Nephron progenitor cell (in vitro differentiated cells): ENCODE data around the gene HTR6.

ENCODE experiments used
- DNase-seq: peaks from one replicate; pipeline ENCODE4 v3.0.0; 2021
- H3K27ac Mint-ChIP-seq: 2 replicates; pipeline ENCODE4 v1.8.0; 2021; ENCODE audit warnings: mild to moderate bottlenecking, moderate library complexity, mixed read lengths
- H3K27me3 Mint-ChIP-seq: 2 replicates; pipeline ENCODE4 v1.8.0; 2021; ENCODE audit warnings: mild to moderate bottlenecking, low read depth, mixed read lengths; ENCODE audit not compliant: poor library complexity
- H3K36me3 Mint-ChIP-seq: 2 replicates; pipeline ENCODE4 v1.8.0; 2021; ENCODE audit warnings: low read depth, mixed read lengths
- H3K4me1 Mint-ChIP-seq: 2 replicates; pipeline ENCODE4 v1.8.0; 2021; ENCODE audit warnings: mixed read lengths
- H3K4me3 Mint-ChIP-seq: 2 replicates; pipeline ENCODE4 v1.8.0; 2021; ENCODE audit warnings: mild to moderate bottlenecking, moderate library complexity, mixed read lengths
- H3K9me3 Mint-ChIP-seq: 2 replicates; pipeline ENCODE4 v1.8.0; 2021; ENCODE audit warnings: mild to moderate bottlenecking, moderate library complexity, mixed read lengths
- CTCF ChIP-seq: fragments of 200-600 bp; sonication (generic); IDR thresholded peaks from 2 replicates; pipeline ENCODE4 v1.5.0; 2021; ENCODE audit warnings: antibody characterized with exemption

Gene HTR6

GRCh38 chr1:19675797-19676196, 11.1 kb downstream of the HTR6 start:
- Mint-ChIP-seq H3K9me3 (no peaks in the 10 kb centered on the region), H3K4me1 (no peaks in the 10 kb centered on the region), H3K27me3 (peaks cover 70% of the 10 kb centered on the region), H3K27ac (no peak overlapping the region), H3K36me3 (no peaks in the 10 kb centered on the region), H3K4me3 (no peak overlapping the region)
- no peak for DNase-seq
- TF ChIP-seq CTCF, result no peak

- Mint-ChIP-seq H3K27ac (no peak overlapping the region), H3K27me3 (peaks cover 69% of the 10 kb centered on the region), H3K36me3 (no peaks in the 10 kb centered on the region), H3K4me3 (no peak overlapping the region), H3K4me1 (no peaks in the 10 kb centered on the region), H3K9me3 (no peaks in the 10 kb centered on the region)
- DNase-seq, result peak; percentile 84
- TF ChIP-seq CTCF, result no peak
Observed at GRCh38 chr1:19676438-19676922, 11.8 kb downstream of the HTR6 start.

- no peak overlapping the region for H3K4me3 Mint-ChIP-seq
- H3K27ac Mint-ChIP-seq, result no peak overlapping the region
- H3K4me1 Mint-ChIP-seq, result no peaks in the 10 kb centered on the region
- DNase-seq, result no peak
- no peaks in the 10 kb centered on the region for H3K36me3 Mint-ChIP-seq
- no peak for TF ChIP-seq CTCF
- no peaks in the 10 kb centered on the region for H3K9me3 Mint-ChIP-seq
- peaks cover 50% of the 10 kb centered on the region for H3K27me3 Mint-ChIP-seq
Observed at GRCh38 chr1:19678493-19678892, 13.8 kb downstream of the HTR6 start.

- Mint-ChIP-seq H3K27me3 (peaks cover 46% of the 10 kb centered on the region), H3K27ac (no peak overlapping the region), H3K4me3 (no peak overlapping the region), H3K4me1 (no peaks in the 10 kb centered on the region), H3K9me3 (no peaks in the 10 kb centered on the region), H3K36me3 (no peaks in the 10 kb centered on the region)
- no peak for DNase-seq
- no peak for TF ChIP-seq CTCF
Observed at GRCh38 chr1:19678931-19679453, 14.3 kb downstream of the HTR6 start.

GRCh38 chr1:19679691-19680090, 15.0 kb downstream of the HTR6 start:
- H3K27me3 Mint-ChIP-seq, result peaks cover 40% of the 10 kb centered on the region
- H3K9me3 Mint-ChIP-seq, result no peaks in the 10 kb centered on the region
- DNase-seq, result no peak
- TF ChIP-seq CTCF, result no peak
- no peak overlapping the region for H3K27ac Mint-ChIP-seq
- H3K36me3 Mint-ChIP-seq, result no peaks in the 10 kb centered on the region
- H3K4me1 Mint-ChIP-seq, result no peaks in the 10 kb centered on the region
- no peak overlapping the region for H3K4me3 Mint-ChIP-seq

GRCh38 chr1:19680644-19681043, 16.0 kb downstream of the HTR6 start:
- Mint-ChIP-seq H3K36me3 (no peaks in the 10 kb centered on the region), H3K27me3 (peaks cover 36% of the 10 kb centered on the region), H3K27ac (no peak overlapping the region), H3K4me1 (no peaks in the 10 kb centered on the region), H3K4me3 (no peak overlapping the region), H3K9me3 (no peaks in the 10 kb centered on the region)
- DNase-seq, result no peak
- TF ChIP-seq CTCF, result no peak
